NCI-H226 (cell line): ENCODE data around the gene ZNF629.
A peak's percentile ranks its signal among the peaks of the same experiment; 100 is the strongest.
"Not testable (repeated sequence)": the region's sequence is repeated elsewhere in the genome, so short reads cannot be mapped to it uniquely, and the experiment has no call there.

Experiments
- DNase-seq: peaks from one replicate; pipeline ENCODE4 v3.0.0-alpha.2; 2015

ZNF629 gene

GRCh38 chr16:30786936-30787612 is at the start of gene ZNF629:
Gene ZNF629, minus strand, starts transcription at chr16:30787205. Its CDS starts 2,723 bp downstream, at chr16:30784482.
- no peak for DNase-seq

- no peak for DNase-seq
Observed at GRCh38 chr16:30834130-30834740, 47.2 kb upstream of the ZNF629 start.

GRCh38 chr16:30830072-30830417 is 43.0 kb upstream of the ZNF629 start:
- DNase-seq = no peak

GRCh38 chr16:30829130-30830071 is 42.4 kb upstream of the ZNF629 start:
- no peak for DNase-seq

GRCh38 chr16:30821891-30822290 is 34.9 kb upstream of the ZNF629 start:
- DNase-seq = no peak

GRCh38 chr16:30821441-30821840 is 34.4 kb upstream of the ZNF629 start:
- not testable (repeated sequence) for DNase-seq

- no peak for DNase-seq
Observed at GRCh38 chr16:30820952-30821421, 34.0 kb upstream of the ZNF629 start.

- DNase-seq = no peak
Observed at GRCh38 chr16:30816769-30817168, 29.8 kb upstream of the ZNF629 start.

- DNase-seq = no peak
Observed at GRCh38 chr16:30813821-30814189, 26.8 kb upstream of the ZNF629 start.

- not testable (repeated sequence) for DNase-seq
Observed at GRCh38 chr16:30809675-30810074, 22.7 kb upstream of the ZNF629 start.

GRCh38 chr16:30808890-30809426 is 22.0 kb upstream of the ZNF629 start:
- DNase-seq = not testable (repeated sequence)

- no peak for DNase-seq
Observed at GRCh38 chr16:30808146-30808545, 21.1 kb upstream of the ZNF629 start.

GRCh38 chr16:30805370-30806169 is 18.6 kb upstream of the ZNF629 start:
- DNase-seq = peak; percentile 78

- DNase-seq = no peak
Observed at GRCh38 chr16:30805056-30805369, 18.0 kb upstream of the ZNF629 start.

- DNase-seq = no peak
Observed at GRCh38 chr16:30802936-30803335, 15.9 kb upstream of the ZNF629 start.

GRCh38 chr16:30797670-30798309 is 10.8 kb upstream of the ZNF629 start:
- no peak for DNase-seq

- DNase-seq = no peak
Observed at GRCh38 chr16:30794634-30795033, 7.6 kb upstream of the ZNF629 start.

- no peak for DNase-seq
Observed at GRCh38 chr16:30793508-30794069, 6.6 kb upstream of the ZNF629 start.

GRCh38 chr16:30787613-30788378 is 791 bp upstream of the ZNF629 start:
- DNase-seq = no peak

- DNase-seq = peak; percentile 72
Observed at GRCh38 chr16:30786115-30786935, 680 bp downstream of the ZNF629 start.
